Stimulated activated naive CD8-positive, alpha-beta T cell treated with anti-CD3 and anti-CD28 coated beads, Interleukin-15, Interleukin-2, amounts not matched to agents 100 ng/mL and 50 ng/mL, for 24 hours (primary cell): ENCODE measurements around the gene PLEKHM3.

Source experiments
- H3K27ac Mint-ChIP-seq: one replicate; pipeline ENCODE4 v1.8.0; 2021; ENCODE audit warnings: mild to moderate bottlenecking, mixed read lengths
- H3K27me3 Mint-ChIP-seq: one replicate; pipeline ENCODE4 v1.8.0; 2021; ENCODE audit warnings: mixed read lengths
- H3K36me3 Mint-ChIP-seq: one replicate; pipeline ENCODE4 v1.8.0; 2021; ENCODE audit warnings: low read depth, mixed read lengths
- H3K4me1 Mint-ChIP-seq: one replicate; pipeline ENCODE4 v1.8.0; 2021; ENCODE audit warnings: low read depth, mixed read lengths
- H3K4me3 Mint-ChIP-seq: one replicate; pipeline ENCODE4 v1.8.0; 2021; ENCODE audit warnings: mild to moderate bottlenecking, mixed read lengths
- H3K9me3 Mint-ChIP-seq: one replicate; pipeline ENCODE4 v1.8.0; 2021; ENCODE audit warnings: mixed read lengths

Gene PLEKHM3

DNA sequence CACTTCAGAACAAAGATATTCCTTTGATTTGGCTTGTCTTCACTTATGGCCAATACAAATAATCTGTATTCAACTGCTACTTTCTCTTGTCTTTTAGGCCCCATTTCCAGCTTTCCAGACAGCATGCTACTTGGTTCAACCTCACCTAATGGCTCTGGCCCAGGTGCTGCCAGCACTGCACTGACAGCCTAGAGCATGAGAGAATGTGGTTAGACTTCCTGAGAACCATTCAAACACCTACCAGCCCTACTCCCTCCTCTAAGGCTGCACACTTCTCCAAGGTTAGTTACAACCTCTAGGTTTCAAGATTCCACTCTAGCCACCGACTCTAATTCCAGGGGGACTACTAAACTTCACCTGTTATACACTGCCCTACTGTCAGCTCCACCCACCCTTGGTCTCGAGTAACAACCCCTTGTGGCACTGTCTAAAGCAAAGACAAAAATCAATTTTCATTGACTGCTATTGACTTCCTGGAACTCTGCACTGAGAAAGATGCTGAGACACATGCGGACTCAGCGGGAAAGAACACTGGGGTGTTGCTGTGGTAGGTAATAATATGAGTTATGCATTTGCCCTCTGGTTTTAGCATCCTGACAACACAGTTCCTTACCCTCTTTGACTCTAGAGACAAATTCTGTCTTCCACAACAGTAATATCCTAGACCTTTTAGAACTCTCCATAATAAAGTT is 38.2 kb downstream of the PLEKHM3 start:
- H3K4me1 Mint-ChIP-seq = peaks cover 26% of the 10 kb centered on the region
- no peak overlapping the region for H3K4me3 Mint-ChIP-seq
- H3K27ac Mint-ChIP-seq = no peak overlapping the region
- H3K9me3 Mint-ChIP-seq = no peaks in the 10 kb centered on the region
- peaks cover 8% of the 10 kb centered on the region for H3K36me3 Mint-ChIP-seq
- no peaks in the 10 kb centered on the region for H3K27me3 Mint-ChIP-seq

DNA sequence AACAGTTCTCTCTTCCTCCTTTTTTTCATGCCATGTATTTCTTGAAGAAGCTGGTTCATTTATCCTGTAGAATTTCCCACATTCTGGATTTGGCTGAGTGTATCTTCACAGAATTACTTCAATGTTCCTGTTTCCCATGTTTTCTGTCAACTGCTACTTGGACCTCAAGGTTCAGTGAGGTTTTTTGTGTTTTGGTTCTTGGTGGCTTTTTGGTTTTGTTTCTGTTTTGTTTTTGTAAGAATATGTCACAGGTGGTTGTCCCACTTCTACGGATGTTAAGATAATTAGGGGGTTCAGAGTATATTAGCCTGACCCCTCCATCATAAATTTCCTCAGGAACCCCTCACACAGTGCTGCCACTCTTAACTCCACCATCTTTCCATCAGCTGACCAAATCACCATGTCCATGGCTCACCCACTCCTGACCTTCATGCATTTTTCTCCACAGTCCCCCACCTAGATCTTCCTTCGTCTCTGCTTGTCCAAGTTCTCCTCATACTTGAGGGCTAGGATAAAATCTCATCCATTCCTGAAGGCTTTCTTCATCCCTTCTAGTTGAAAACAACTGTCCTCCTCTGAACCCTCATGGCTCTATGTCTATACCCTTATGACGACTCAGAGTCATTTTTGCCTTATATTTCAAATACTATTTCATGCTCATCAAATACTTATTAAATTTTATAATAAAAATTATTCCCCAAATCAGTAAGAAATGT is 40.4 kb downstream of the PLEKHM3 start:
- H3K4me3 Mint-ChIP-seq = no peak overlapping the region

DNA sequence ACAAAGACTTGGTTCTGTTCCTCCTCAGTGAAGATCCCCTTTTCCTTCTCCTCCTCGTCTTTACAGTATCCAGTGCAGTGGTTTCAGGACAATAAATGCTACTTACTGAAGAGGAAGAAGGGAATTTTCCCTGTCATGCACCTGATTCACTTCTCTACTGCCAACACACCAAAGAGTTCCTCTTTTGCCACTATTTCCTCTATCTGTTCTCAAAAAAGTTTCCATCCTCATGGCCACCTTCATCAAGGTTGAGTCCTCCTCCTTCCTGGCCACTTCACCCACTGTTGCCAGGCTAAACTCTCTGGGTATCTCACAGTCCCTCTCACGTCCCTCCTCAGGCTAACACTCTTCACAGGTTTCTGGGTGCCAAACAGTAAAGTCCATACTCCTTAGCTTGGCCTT is 41.7 kb downstream of the PLEKHM3 start:
- Mint-ChIP-seq H3K4me3 (no peak overlapping the region), H3K27ac (peak overlapping the region; percentile 83), H3K4me1 (peaks cover 18% of the 10 kb centered on the region), H3K36me3 (peaks cover 8% of the 10 kb centered on the region), H3K9me3 (no peaks in the 10 kb centered on the region), H3K27me3 (no peaks in the 10 kb centered on the region)

More for the DNA sequence above, 40.4 kb downstream of the PLEKHM3 start:
- H3K36me3 Mint-ChIP-seq = peaks cover 8% of the 10 kb centered on the region
- H3K9me3 Mint-ChIP-seq = no peaks in the 10 kb centered on the region
- H3K27ac Mint-ChIP-seq = peak overlapping the region; percentile 72
- H3K4me1 Mint-ChIP-seq = peaks cover 18% of the 10 kb centered on the region
- H3K27me3 Mint-ChIP-seq = no peaks in the 10 kb centered on the region

DNA sequence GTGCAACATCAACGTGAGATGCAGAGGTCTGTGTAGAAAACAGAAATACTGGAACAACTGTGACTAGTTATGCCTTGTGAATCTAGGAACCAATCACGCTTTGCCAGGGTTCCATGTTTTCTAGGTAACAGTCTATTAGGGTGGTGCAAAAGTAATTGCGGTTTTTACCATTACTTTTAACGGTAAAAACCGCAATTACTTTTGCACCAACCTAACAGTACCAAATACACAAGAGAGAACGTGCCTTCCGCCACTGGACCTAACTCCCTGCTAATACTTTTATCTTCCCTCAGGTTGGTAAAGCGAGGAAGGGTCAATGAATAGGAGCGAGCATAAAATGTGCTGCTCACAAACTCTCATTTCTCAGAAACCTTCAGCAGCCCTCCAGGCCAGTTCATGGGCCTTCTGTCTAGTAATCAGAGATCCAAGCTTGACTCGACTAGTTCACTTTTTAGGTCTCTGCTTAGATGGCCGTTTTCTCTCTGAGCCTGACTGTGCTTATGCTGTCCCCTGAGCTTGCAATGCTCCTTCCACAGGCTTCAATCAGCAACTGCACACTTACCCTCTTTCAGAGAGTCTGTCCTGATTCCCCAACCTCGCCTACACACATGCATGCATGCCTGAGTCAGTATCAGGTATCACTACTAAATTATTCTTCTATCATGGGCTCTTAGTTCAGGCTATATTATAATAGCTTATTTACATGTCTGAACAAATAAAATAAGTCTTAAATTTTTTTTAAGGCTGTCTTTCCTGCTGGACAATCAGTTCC is 47.0 kb downstream of the PLEKHM3 start:
- peaks cover 22% of the 10 kb centered on the region for H3K4me1 Mint-ChIP-seq
- H3K4me3 Mint-ChIP-seq = no peak overlapping the region
- H3K9me3 Mint-ChIP-seq = no peaks in the 10 kb centered on the region
- no peaks in the 10 kb centered on the region for H3K27me3 Mint-ChIP-seq
- no peak overlapping the region for H3K27ac Mint-ChIP-seq
- H3K36me3 Mint-ChIP-seq = peaks cover 13% of the 10 kb centered on the region

DNA sequence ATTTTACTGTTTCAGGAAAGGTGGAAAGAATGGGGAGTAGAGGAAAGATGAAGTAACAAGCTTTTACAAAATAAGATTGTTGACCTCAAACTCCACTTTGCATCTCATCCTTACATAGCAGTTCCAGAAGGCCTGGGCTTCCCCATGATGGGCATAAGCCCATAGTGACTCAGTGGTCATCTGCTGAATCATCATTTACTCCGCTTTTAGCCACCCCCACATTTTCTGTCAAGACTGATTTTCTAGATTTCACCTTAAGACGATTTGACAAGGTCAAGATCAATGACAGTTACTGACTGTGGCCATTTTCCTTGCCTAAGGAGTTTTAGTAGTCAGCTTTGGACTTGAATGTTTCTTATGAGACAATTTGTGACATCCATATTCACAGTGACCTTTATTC is 49.4 kb downstream of the PLEKHM3 start:
- Mint-ChIP-seq H3K27ac (no peak overlapping the region), H3K9me3 (no peaks in the 10 kb centered on the region), H3K27me3 (no peaks in the 10 kb centered on the region), H3K4me1 (peaks cover 22% of the 10 kb centered on the region), H3K4me3 (no peak overlapping the region), H3K36me3 (peaks cover 13% of the 10 kb centered on the region)

DNA sequence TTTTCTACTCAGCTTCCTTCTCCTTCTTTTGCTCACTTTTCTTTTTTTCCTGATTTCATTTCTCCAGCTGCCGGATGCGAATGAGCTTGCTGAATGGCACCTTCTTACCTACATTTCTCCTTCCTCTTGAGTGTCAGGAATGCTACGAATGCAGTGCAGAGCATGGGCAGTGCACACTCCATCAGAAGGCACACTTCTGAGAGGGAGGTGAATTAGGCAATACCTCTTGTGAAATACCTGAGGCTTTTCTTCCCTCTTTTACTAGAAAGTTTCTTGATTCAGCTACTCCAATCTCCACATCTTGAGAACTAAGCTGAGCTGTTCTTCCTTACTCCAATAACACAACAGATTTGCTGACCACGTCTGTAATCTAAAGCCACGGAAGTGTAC is 51.1 kb downstream of the PLEKHM3 start:
- Mint-ChIP-seq H3K4me3 (no peak overlapping the region), H3K36me3 (peaks cover 13% of the 10 kb centered on the region), H3K9me3 (no peaks in the 10 kb centered on the region), H3K27ac (no peak overlapping the region), H3K27me3 (no peaks in the 10 kb centered on the region), H3K4me1 (peaks cover 33% of the 10 kb centered on the region)

DNA sequence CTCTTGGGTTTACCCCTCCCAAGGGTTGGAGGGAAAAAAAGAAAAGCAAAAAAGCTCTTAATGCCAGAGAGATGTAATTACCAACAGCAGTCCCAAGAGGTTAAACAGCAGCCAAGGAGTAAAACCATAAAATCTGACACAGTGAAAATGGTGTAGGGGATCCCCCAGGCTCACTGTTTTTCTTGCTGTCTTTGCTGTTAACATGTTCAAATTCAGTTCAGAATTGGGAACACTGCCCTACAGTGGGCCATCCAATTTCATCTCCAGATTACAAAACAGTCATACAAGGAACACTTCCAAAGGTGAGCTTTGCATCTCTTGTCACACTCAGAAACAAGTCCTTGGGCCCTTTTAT is 54.5 kb downstream of the PLEKHM3 start:
- H3K36me3 Mint-ChIP-seq = peaks cover 13% of the 10 kb centered on the region
- H3K4me3 Mint-ChIP-seq = no peak overlapping the region
- no peaks in the 10 kb centered on the region for H3K27me3 Mint-ChIP-seq
- no peaks in the 10 kb centered on the region for H3K9me3 Mint-ChIP-seq
- peaks cover 30% of the 10 kb centered on the region for H3K4me1 Mint-ChIP-seq
- H3K27ac Mint-ChIP-seq = no peak overlapping the region

DNA sequence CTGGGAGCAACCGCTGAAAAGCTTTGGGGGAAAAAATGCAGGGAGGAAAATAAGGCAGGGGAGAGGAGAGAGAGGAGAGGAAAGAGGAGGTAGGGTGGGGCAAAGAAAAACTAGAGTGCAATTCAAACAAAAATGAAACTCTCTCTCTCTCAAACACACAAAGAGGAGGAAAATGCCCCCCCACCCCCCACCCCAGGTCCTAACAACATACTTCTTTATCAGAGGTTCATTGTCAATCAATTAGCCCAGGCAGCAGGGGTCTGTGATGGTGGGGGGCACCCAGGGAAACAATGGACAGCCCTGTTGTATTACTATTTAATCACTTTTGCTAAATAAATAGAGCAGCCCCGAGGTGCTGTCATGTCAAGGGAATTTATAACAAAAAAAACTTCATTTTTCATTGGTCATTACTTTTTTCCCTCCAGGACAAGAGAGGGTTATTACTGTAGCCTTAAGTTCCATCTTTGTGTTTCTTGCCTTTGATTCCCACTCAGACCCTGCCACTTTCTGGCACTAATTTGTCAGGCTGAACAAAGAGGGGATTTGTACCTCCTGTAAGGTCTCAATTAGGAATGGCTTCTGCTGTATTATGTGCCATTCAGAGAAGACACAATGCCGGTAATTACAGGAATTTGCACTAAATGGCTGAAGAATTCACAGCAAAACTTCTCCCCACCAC is 55.0 kb downstream of the PLEKHM3 start:
- H3K36me3 Mint-ChIP-seq = peaks cover 13% of the 10 kb centered on the region
- H3K9me3 Mint-ChIP-seq = no peaks in the 10 kb centered on the region
- no peaks in the 10 kb centered on the region for H3K27me3 Mint-ChIP-seq
- no peak overlapping the region for H3K27ac Mint-ChIP-seq
- H3K4me3 Mint-ChIP-seq = no peak overlapping the region
- peaks cover 26% of the 10 kb centered on the region for H3K4me1 Mint-ChIP-seq

DNA sequence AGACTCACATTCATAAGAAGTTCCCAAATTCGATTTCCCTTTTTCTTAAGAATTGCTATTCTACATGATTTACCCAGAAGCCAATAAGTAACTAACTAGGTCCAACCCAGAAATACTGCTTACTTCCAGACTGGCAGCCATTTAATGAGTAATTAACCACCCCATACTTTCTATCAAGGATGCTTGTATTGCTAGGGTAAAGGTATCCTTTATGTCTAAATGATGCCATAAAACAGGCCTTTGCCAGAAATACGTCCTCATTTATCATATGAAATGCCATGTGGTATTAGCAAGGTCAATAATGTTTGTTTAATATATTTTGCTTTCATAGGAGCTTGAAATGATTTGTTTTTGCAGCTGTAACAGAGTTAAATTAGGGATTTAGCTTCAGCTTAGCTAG is 56.1 kb downstream of the PLEKHM3 start:
- H3K27ac Mint-ChIP-seq = no peak overlapping the region

DNA sequence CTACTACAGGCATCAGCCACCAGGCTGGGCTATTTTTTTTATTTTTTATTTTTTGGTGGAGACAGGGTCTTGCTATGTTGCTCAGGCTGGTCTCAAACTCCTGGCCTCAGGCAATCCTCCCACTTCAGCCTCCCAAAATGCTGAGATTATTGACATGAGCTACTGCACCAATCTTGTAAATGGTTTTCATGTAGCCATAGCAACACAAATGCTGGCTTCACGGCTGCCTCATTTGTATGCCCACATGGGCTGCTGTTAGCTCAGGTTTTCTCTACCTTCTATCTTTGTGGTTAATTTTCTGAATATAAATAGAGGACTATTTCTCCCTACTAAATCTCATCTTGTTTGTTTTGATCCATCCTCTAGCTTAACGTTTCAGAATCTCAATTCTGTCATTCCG is 58.2 kb downstream of the PLEKHM3 start:
- Mint-ChIP-seq H3K4me1 (peaks cover 14% of the 10 kb centered on the region), H3K36me3 (peaks cover 24% of the 10 kb centered on the region), H3K4me3 (no peak overlapping the region), H3K27me3 (no peaks in the 10 kb centered on the region), H3K9me3 (peaks cover 12% of the 10 kb centered on the region), H3K27ac (no peak overlapping the region)

More for the DNA sequence above, 56.1 kb downstream of the PLEKHM3 start:
- H3K4me3 Mint-ChIP-seq = no peak overlapping the region
- no peaks in the 10 kb centered on the region for H3K27me3 Mint-ChIP-seq
- H3K36me3 Mint-ChIP-seq = peaks cover 15% of the 10 kb centered on the region
- no peaks in the 10 kb centered on the region for H3K9me3 Mint-ChIP-seq
- H3K4me1 Mint-ChIP-seq = peaks cover 20% of the 10 kb centered on the region

DNA sequence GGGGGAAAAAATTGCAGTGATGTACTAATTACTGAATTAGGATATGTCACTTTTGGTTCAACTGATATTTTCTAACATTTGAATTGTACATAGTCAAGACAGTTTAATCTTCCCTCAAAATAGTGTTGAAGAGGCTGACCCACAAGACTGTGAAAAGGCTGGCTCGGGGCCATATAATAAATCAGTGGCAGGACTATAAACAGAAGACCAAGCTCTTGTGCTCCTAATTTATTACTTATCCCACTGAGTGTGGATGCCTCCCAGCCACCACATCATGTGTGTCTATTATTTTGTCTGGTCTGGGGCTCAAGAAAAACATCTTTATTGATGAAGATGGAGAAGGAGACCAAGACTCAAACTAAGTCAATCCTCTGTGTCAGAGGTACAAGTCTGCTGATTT is 64.4 kb downstream of the PLEKHM3 start:
- peaks cover 35% of the 10 kb centered on the region for H3K36me3 Mint-ChIP-seq
- H3K27ac Mint-ChIP-seq = no peak overlapping the region
- H3K4me3 Mint-ChIP-seq = no peak overlapping the region

DNA sequence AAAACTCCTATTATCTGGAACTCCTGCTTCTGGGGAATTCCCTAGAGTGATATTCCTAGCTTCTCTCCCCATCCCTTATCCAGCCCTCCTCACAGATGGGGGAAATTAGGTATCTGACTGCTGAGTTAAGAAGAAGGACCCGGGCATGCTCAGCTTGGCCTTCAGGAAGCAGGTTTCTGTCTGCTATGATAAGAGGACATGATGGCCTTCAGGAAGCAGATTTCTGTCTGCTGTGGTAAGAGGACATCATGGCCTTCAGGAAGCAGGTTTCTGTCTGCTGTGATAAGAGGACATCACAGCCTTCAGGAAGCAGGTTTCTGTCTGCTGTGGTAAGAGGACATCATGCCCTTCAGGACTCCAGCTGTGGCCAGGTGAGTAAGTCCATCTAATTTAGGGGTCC is 65.2 kb downstream of the PLEKHM3 start:
- no peaks in the 10 kb centered on the region for H3K4me1 Mint-ChIP-seq
- H3K27me3 Mint-ChIP-seq = no peaks in the 10 kb centered on the region
- peaks cover 32% of the 10 kb centered on the region for H3K36me3 Mint-ChIP-seq
- no peak overlapping the region for H3K4me3 Mint-ChIP-seq
- peaks cover 12% of the 10 kb centered on the region for H3K9me3 Mint-ChIP-seq
- H3K27ac Mint-ChIP-seq = no peak overlapping the region

More for the DNA sequence above, 64.4 kb downstream of the PLEKHM3 start:
- Mint-ChIP-seq H3K9me3 (peaks cover 12% of the 10 kb centered on the region), H3K4me1 (no peaks in the 10 kb centered on the region), H3K27me3 (no peaks in the 10 kb centered on the region)

DNA sequence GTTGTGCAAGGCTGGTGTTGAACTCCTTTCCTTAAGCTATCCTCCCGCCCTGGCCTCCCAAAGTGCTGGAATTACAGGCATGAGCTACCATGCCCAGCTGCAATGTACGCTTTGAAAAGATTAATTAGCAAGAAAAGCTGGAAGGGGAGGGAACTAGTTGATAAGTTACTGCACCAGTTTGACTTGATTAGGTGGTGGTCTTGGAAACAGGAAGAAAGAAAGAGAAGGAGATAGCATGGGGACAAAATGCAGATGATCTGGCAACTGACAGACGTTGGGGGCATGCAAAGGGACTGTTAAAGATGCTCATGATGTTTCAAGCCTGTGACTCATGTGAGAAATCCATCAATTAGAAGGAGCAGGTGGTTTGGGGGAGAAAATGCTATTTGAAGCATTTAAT is 68.6 kb downstream of the PLEKHM3 start:
- H3K4me1 Mint-ChIP-seq = peaks cover 5% of the 10 kb centered on the region
- peaks cover 7% of the 10 kb centered on the region for H3K36me3 Mint-ChIP-seq
- H3K27ac Mint-ChIP-seq = no peak overlapping the region
- H3K4me3 Mint-ChIP-seq = no peak overlapping the region
- no peaks in the 10 kb centered on the region for H3K27me3 Mint-ChIP-seq
- H3K9me3 Mint-ChIP-seq = no peaks in the 10 kb centered on the region

DNA sequence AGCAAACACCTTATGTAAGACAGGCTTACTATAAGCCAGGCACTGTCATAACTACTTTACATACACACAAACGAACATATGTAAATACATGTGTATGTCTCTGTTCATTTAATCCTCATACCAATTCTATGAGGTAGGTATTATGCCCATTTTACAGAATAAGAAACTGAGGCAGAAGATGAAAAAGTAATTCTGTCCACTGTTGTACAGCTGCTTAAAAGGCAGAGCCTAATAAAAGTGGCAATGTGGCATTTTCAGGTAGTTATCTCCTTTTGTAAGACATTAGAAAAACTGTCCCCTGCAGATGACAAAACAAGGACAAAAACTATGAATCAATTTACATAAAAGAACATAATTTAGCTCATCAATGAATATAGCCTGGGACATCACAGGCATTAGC is 69.9 kb downstream of the PLEKHM3 start:
- Mint-ChIP-seq H3K27me3 (no peaks in the 10 kb centered on the region), H3K4me1 (peaks cover 6% of the 10 kb centered on the region), H3K27ac (no peak overlapping the region), H3K9me3 (no peaks in the 10 kb centered on the region), H3K36me3 (peaks cover 5% of the 10 kb centered on the region), H3K4me3 (no peak overlapping the region)

DNA sequence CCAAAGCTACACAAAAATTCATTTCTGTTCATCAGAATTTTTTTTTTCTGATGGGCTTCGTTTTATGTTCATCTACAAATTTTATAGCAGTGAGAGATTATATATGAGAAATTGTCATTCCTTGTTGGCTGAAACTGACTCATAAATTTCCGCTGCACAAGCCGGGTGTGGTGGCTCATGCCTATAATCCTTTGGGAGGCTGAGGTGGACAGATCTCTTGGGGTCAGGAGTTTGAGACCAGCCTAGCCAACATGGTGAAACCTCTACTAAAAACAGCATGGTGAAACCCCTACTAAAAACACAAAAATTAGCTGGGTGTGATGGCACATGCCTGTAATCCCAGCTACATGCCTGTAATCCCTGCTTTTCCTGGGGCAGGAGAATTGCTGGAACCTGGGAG is 72.0 kb downstream of the PLEKHM3 start:
- H3K36me3 Mint-ChIP-seq = peaks cover 5% of the 10 kb centered on the region
- H3K27me3 Mint-ChIP-seq = no peaks in the 10 kb centered on the region
- H3K27ac Mint-ChIP-seq = no peak overlapping the region
- H3K9me3 Mint-ChIP-seq = no peaks in the 10 kb centered on the region
- peaks cover 6% of the 10 kb centered on the region for H3K4me1 Mint-ChIP-seq
- H3K4me3 Mint-ChIP-seq = no peak overlapping the region
